ENCODE measurements around the gene HDAC6. TPM values are rescaled to one million over a fixed set of nuclear protein-coding genes. Genes with fewer than 3 reads are reported as not detected.

Gene HDAC6
- polyA plus RNA-seq, 1 experiment = 20.5 TPM

DNA sequence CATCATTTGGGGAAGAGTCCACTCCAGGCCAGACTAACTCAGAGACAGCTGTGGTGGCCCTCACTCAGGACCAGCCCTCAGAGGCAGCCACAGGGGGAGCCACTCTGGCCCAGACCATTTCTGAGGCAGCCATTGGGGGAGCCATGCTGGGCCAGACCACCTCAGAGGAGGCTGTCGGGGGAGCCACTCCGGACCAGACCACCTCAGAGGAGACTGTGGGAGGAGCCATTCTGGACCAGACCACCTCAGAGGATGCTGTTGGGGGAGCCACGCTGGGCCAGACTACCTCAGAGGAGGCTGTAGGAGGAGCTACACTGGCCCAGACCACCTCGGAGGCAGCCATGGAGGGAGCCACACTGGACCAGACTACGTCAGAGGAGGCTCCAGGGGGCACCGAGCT, 21.2 kb downstream of the HDAC6 start:
- Histone ChIP-seq H3K4me3 (ENCODE audit: low read depth, low read length) (no peak overlapping the region), H3K9me3 (ENCODE audit: control insufficient read depth, insufficient read depth, low read length) (peaks cover 6% of the 10 kb centered on the region), H3K27me3 (ENCODE audit: control insufficient read depth, insufficient read depth, low read length) (no peaks in the 10 kb centered on the region), H3K27ac (ENCODE audit: low read depth, low read length) (no peak overlapping the region)
- no peak for DNase-seq (ENCODE audit: low read depth, low spot score)
- TF ChIP-seq CTCF (IDR thresholded peaks at IDR 0.05; ENCODE audit: low read depth, low read length) = no peak
- ChIA-PET CTCF (no interaction called here), POLR2A (no interaction called here)

GRCh38 chrX:48824066-48824465, 22.2 kb downstream of the HDAC6 start:
- no peak overlapping the region for H3K27ac ChIP-seq (ENCODE audit: low read depth, low read length)
- no peak for DNase-seq (ENCODE audit: low read depth, low spot score)
- peaks cover 6% of the 10 kb centered on the region for H3K9me3 ChIP-seq (ENCODE audit: control insufficient read depth, insufficient read depth, low read length)
- no peaks in the 10 kb centered on the region for H3K27me3 ChIP-seq (ENCODE audit: control insufficient read depth, insufficient read depth, low read length)
- TF ChIP-seq CTCF (IDR thresholded peaks at IDR 0.05; ENCODE audit: low read depth, low read length) = no peak
- CTCF ChIA-PET = no interaction called here
- no peak overlapping the region for H3K4me3 ChIP-seq (ENCODE audit: low read depth, low read length)
- POLR2A ChIA-PET = no interaction called here

GRCh38 chrX:48826135-48826875, 24.4 kb downstream of the HDAC6 start, which contains the start of gene ERAS:
Gene ERAS (plus strand): TSS chrX:48826513. CDS start chrX:48829124, 2,611 bp downstream.
- H3K27ac ChIP-seq (ENCODE audit: low read depth, low read length) = no peak within 1 kb of the TSS
- H3K9me3 ChIP-seq (ENCODE audit: control insufficient read depth, insufficient read depth, low read length) = peaks cover 6% of the 10 kb centered on the region
- ChIA-PET CTCF (no interaction called here), POLR2A (no interaction called here)
- DNase-seq (ENCODE audit: low read depth, low spot score) = no peak
- no peak within 1 kb of the TSS for H3K4me3 ChIP-seq (ENCODE audit: low read depth, low read length)
- peaks cover 3% of the 10 kb centered on the region for H3K27me3 ChIP-seq (ENCODE audit: control insufficient read depth, insufficient read depth, low read length)
- TF ChIP-seq CTCF (IDR thresholded peaks at IDR 0.05; ENCODE audit: low read depth, low read length) = no peak

DNA sequence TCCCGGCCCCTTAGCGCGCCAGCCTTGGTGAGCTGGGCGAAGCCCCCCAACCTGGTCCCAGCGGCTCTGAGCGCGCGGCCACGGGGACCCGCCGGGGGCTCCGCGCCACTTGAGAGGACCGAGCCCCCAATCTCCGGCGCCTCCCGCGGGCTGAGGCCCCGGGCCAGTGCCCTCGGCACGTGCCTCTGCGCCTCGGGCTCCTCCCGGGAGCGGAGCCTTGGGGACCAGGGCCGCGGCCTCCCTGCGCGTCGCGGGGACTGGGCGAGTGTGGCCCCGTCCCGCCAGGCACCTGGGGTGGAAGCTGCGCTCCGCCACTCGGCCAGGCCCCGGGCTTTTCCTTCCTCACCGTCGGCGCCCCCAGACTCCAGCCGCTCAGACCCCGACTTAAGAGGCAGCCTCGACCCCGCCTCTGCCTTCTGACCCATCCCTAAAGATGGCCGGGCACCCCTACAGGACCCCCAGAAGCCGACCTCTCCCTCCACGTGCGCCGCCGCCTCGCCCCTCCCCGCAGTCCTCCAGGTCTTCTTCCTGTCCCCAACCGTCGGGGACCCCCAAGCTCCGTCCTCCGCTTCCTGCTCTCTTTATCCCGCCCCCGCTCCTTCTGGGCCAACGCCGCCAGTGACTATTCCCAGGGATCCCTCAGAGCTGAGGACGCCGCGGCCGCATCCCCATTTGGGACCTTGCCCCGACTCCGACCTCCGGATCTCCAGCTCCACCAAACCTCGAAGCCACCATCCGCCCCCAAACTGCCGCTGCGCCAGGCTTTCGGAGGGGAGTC, 25.2 kb downstream of the HDAC6 start:
- no peak for DNase-seq (ENCODE audit: low read depth, low spot score)
- POLR2A ChIA-PET = no interaction called here
- Histone ChIP-seq H3K27ac (ENCODE audit: low read depth, low read length) (no peak overlapping the region), H3K27me3 (ENCODE audit: control insufficient read depth, insufficient read depth, low read length) (peaks cover 5% of the 10 kb centered on the region), H3K4me3 (ENCODE audit: low read depth, low read length) (no peak overlapping the region), H3K9me3 (ENCODE audit: control insufficient read depth, insufficient read depth, low read length) (peaks cover 6% of the 10 kb centered on the region)
- CTCF ChIA-PET = interaction anchor here (0.6 kb wide), 1 partner anchor 40 kb away, joined by 10 read pairs; no protein-coding TSS in a partner anchor
- no peak for TF ChIP-seq CTCF (IDR thresholded peaks at IDR 0.05; ENCODE audit: low read depth, low read length)

DNA sequence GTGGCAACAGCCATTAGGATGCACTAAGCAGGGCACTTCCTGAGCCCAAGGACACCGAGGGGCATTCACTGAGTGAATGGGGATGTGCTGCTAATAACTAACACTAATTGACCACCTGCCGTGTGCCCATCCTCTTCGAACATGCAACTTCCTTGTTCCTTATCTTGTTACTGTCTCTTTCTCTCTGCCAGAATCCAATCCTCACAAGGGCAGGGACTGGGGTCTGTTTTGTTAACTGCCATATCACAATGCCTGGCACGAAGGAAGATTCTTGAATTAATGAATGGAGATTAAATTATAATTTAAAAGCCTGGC, 25.7 kb downstream of the HDAC6 start:
- DNase-seq (ENCODE audit: low read depth, low spot score) = no peak
- POLR2A ChIA-PET = no interaction called here
- H3K27ac ChIP-seq (ENCODE audit: low read depth, low read length) = no peak overlapping the region
- H3K9me3 ChIP-seq (ENCODE audit: control insufficient read depth, insufficient read depth, low read length) = peaks cover 6% of the 10 kb centered on the region
- H3K27me3 ChIP-seq (ENCODE audit: control insufficient read depth, insufficient read depth, low read length) = peaks cover 8% of the 10 kb centered on the region
- no peak overlapping the region for H3K4me3 ChIP-seq (ENCODE audit: low read depth, low read length)
- CTCF ChIA-PET = interaction anchor here (0.6 kb wide), 1 partner anchor 40 kb away, joined by 10 read pairs; no protein-coding TSS in a partner anchor
- no peak for TF ChIP-seq CTCF (IDR thresholded peaks at IDR 0.05; ENCODE audit: low read depth, low read length)
